ENCODE data around the gene ARHGEF7.

ARHGEF7 gene

GRCh38 chr13:111338841-111339240, 223.7 kb downstream of the ARHGEF7 start:
- Histone ChIP-seq H3F3A (ENCODE audit: insufficient read depth, low read length) (no peaks in the 10 kb centered on the region), H3K4me1 (ENCODE audit: insufficient read depth, low read length, severe bottlenecking) (no peaks in the 10 kb centered on the region), H3K79me2 (ENCODE audit: insufficient read depth, low read length) (no peaks in the 10 kb centered on the region), H3K9me2 (ENCODE audit: low read depth, low read length) (no peaks in the 10 kb centered on the region), H3K36me3 (ENCODE audit: insufficient read depth, low read length) (no peaks in the 10 kb centered on the region; the same call in 1 of the 2 replicates), H3K27me3 (ENCODE audit: insufficient read depth, low read length) (no peaks in the 10 kb centered on the region; the same call in 1 of the 2 replicates), H3K27ac (ENCODE audit: low read depth, low read length, poor library complexity, severe bottlenecking) (no peak overlapping the region), H2AFZ (ENCODE audit: low read length) (no peak overlapping the region), H4K20me1 (ENCODE audit: insufficient read depth, low read length) (no peaks in the 10 kb centered on the region), H3K9me3 (ENCODE audit: low read length) (peaks cover 2% of the 10 kb centered on the region; the same call in 1 of the 2 replicates), H3K4me3 (ENCODE audit: low read depth, low read length, poor library complexity, severe bottlenecking) (no peak overlapping the region), H3K4me2 (ENCODE audit: low read length) (no peak overlapping the region), H3K9ac (ENCODE audit: low read length) (no peak overlapping the region)
- TF ChIP-seq EZH2 (IDR thresholded peaks at IDR 0.05; ENCODE audit: borderline replicate concordance, low read length) (no peak), CTCF (IDR thresholded peaks at IDR 0.05; ENCODE audit: low read length) (no peak)

- Histone ChIP-seq H3K9ac (ENCODE audit: low read length) (no peak overlapping the region), H3F3A (ENCODE audit: insufficient read depth, low read length) (no peaks in the 10 kb centered on the region), H3K9me3 (ENCODE audit: low read length) (no peaks in the 10 kb centered on the region; the same call in 1 of the 2 replicates), H3K27me3 (ENCODE audit: insufficient read depth, low read length) (no peaks in the 10 kb centered on the region; the same call in 1 of the 2 replicates), H3K79me2 (ENCODE audit: insufficient read depth, low read length) (no peaks in the 10 kb centered on the region), H4K20me1 (ENCODE audit: insufficient read depth, low read length) (no peaks in the 10 kb centered on the region), H2AFZ (ENCODE audit: low read length) (no peak overlapping the region), H3K9me2 (ENCODE audit: low read depth, low read length) (no peaks in the 10 kb centered on the region), H3K36me3 (ENCODE audit: insufficient read depth, low read length) (no peaks in the 10 kb centered on the region; the same call in 1 of the 2 replicates), H3K27ac (ENCODE audit: low read depth, low read length, poor library complexity, severe bottlenecking) (no peak overlapping the region), H3K4me1 (ENCODE audit: insufficient read depth, low read length, severe bottlenecking) (no peaks in the 10 kb centered on the region), H3K4me3 (ENCODE audit: low read depth, low read length, poor library complexity, severe bottlenecking) (no peak overlapping the region), H3K4me2 (ENCODE audit: low read length) (no peak overlapping the region)
- TF ChIP-seq EZH2 (IDR thresholded peaks at IDR 0.05; ENCODE audit: borderline replicate concordance, low read length): no peak
- TF ChIP-seq CTCF (IDR thresholded peaks at IDR 0.05; ENCODE audit: low read length): no peak
Measured at GRCh38 chr13:111339366-111340143, 224.4 kb downstream of the ARHGEF7 start.

- TF ChIP-seq EZH2 (IDR thresholded peaks at IDR 0.05; ENCODE audit: borderline replicate concordance, low read length) (no peak), CTCF (IDR thresholded peaks at IDR 0.05; ENCODE audit: low read length) (no peak)
Measured at GRCh38 chr13:111341886-111342285, 226.8 kb downstream of the ARHGEF7 start.

More at GRCh38 chr13:111341886-111342285, 226.8 kb downstream of the ARHGEF7 start:
- no peaks in the 10 kb centered on the region; the same call in 1 of the 2 replicates for H3K27me3 ChIP-seq (ENCODE audit: insufficient read depth, low read length)
- no peaks in the 10 kb centered on the region; the same call in 1 of the 2 replicates for H3K9me3 ChIP-seq (ENCODE audit: low read length)
- no peak overlapping the region for H2AFZ ChIP-seq (ENCODE audit: low read length)
- H3K4me3 ChIP-seq (ENCODE audit: low read depth, low read length, poor library complexity, severe bottlenecking): no peak overlapping the region
- H3K9ac ChIP-seq (ENCODE audit: low read length): no peak overlapping the region
- no peaks in the 10 kb centered on the region for H4K20me1 ChIP-seq (ENCODE audit: insufficient read depth, low read length)
- no peaks in the 10 kb centered on the region; the same call in 1 of the 2 replicates for H3K36me3 ChIP-seq (ENCODE audit: insufficient read depth, low read length)
- no peaks in the 10 kb centered on the region for H3K79me2 ChIP-seq (ENCODE audit: insufficient read depth, low read length)
- H3K4me1 ChIP-seq (ENCODE audit: insufficient read depth, low read length, severe bottlenecking): no peaks in the 10 kb centered on the region
- H3K4me2 ChIP-seq (ENCODE audit: low read length): no peak overlapping the region
- no peaks in the 10 kb centered on the region for H3K9me2 ChIP-seq (ENCODE audit: low read depth, low read length)
- no peak overlapping the region for H3K27ac ChIP-seq (ENCODE audit: low read depth, low read length, poor library complexity, severe bottlenecking)
- H3F3A ChIP-seq (ENCODE audit: insufficient read depth, low read length): no peaks in the 10 kb centered on the region
